Measurements from ENCODE around the gene TRIM72. TPM values are rescaled to one million over a fixed set of nuclear protein-coding genes. Genes with fewer than 3 reads are reported as not detected.
"Not testable (repeated sequence)": the region's sequence is repeated elsewhere in the genome, so short reads cannot be mapped to it uniquely, and the experiment has no call there.

Gene TRIM72
- total and polyA plus RNA-seq, 2 donors (not counting 3 experiments of a cell fraction or from before 2014, with no cell fraction given), result not detected

- intact Hi-C loops (cut with micrococcal nuclease); H3K27me3 ChIP-seq (ENCODE audit: control insufficient read depth in 2 of 2, insufficient read depth in 2 of 2, low read length in 2 of 2); H3K4me1 ChIP-seq (ENCODE audit: control insufficient read depth, extremely low read depth, insufficient read depth, low read length); FAIRE-seq; BruUV-seq (replicated peaks); dilution Hi-C loops (cut with MboI; ENCODE audit: extremely low pct_ligation_motif_present, low sequenced_read_pairs); H3K36me3 ChIP-seq (ENCODE audit: control insufficient read depth in 2 of 2, extremely low read depth in 1 of 2, insufficient read depth in 2 of 2, low read length in 2 of 2); H3K9me1 ChIP-seq (replicated peaks; ENCODE audit: control insufficient read depth, extremely low read depth, insufficient read depth, low read length); POLR2A ChIA-PET; H3K9me3 ChIP-seq (replicated peaks; ENCODE audit: control insufficient read depth, insufficient read depth, low read length); H2AFZ ChIP-seq (ENCODE audit: low read depth, low read length); DNase-seq (ENCODE audit: low read depth, low spot score); H3K79me2 ChIP-seq (ENCODE audit: control insufficient read depth, insufficient read depth, low read length); H3K9ac ChIP-seq (replicated peaks; ENCODE audit: extremely low read depth, insufficient read depth, low read length); H3K27ac ChIP-seq (ENCODE audit: insufficient read depth, low read depth, low read length); H3K4me2 ChIP-seq (ENCODE audit: insufficient read depth, low read length); H4K20me1 ChIP-seq (replicated peaks; ENCODE audit: control insufficient read depth, extremely low read depth, insufficient read depth, low read length); H3K4me3 ChIP-seq (replicated peaks in 1 of 3; ENCODE audit: insufficient read depth in 1 of 3, low read depth in 1 of 3, low read length in 3 of 3); CTCF ChIA-PET: not testable (repeated sequence)
These were observed 31.7 kb downstream of the TRIM72 start for GRCh38 chr16:31245598-31245997.

- Histone ChIP-seq H3K4me1 (ENCODE audit: control insufficient read depth, extremely low read depth, insufficient read depth, low read length) (no peaks in the 10 kb centered on the region), H3K9ac (replicated peaks; ENCODE audit: extremely low read depth, insufficient read depth, low read length) (no peak overlapping the region), H3K36me3 (ENCODE audit: control insufficient read depth in 2 of 2, extremely low read depth in 1 of 2, insufficient read depth in 2 of 2, low read length in 2 of 2) (no peaks in the 10 kb centered on the region), H2AFZ (ENCODE audit: low read depth, low read length) (no peak overlapping the region), H3K9me1 (replicated peaks; ENCODE audit: control insufficient read depth, extremely low read depth, insufficient read depth, low read length) (no peaks in the 10 kb centered on the region), H3K27ac (ENCODE audit: insufficient read depth, low read depth, low read length) (no peak overlapping the region), H3K79me2 (ENCODE audit: control insufficient read depth, insufficient read depth, low read length) (no peaks in the 10 kb centered on the region), H3K9me3 (replicated peaks; ENCODE audit: control insufficient read depth, insufficient read depth, low read length) (no peaks in the 10 kb centered on the region), H3K27me3 (ENCODE audit: control insufficient read depth in 2 of 2, insufficient read depth in 2 of 2, low read length in 2 of 2) (peaks cover 2 to 5% of the 10 kb centered on the region in 2 experiments), H3K4me3 (replicated peaks in 1 of 3; ENCODE audit: insufficient read depth in 1 of 3, low read depth in 1 of 3, low read length in 3 of 3) (no peak overlapping the region), H3K4me2 (ENCODE audit: insufficient read depth, low read length) (no peak overlapping the region), H4K20me1 (replicated peaks; ENCODE audit: control insufficient read depth, extremely low read depth, insufficient read depth, low read length) (no peaks in the 10 kb centered on the region)
- CTCF ChIA-PET, result interaction anchor here (0.9 kb wide), 1 partner anchor 9 kb away, joined by 3 read pairs; no protein-coding TSS in a partner anchor
- POLR2A ChIA-PET, result no interaction called here
- DNase-seq (ENCODE audit: low read depth, low spot score) (no peak), FAIRE-seq (no peak)
- intact Hi-C loops (cut with micrococcal nuclease) (no loop called here), dilution Hi-C loops (cut with MboI; ENCODE audit: extremely low pct_ligation_motif_present, low sequenced_read_pairs) (no loop called here)
- no TSS peak for BruUV-seq (replicated peaks)
- TF ChIP-seq MYC (IDR thresholded peaks at IDR 0.05; ENCODE audit: low read depth, low read length), result no peak
- TF ChIP-seq CTCF (IDR thresholded peaks at IDR 0.05; ENCODE audit: extremely low read depth in 1 of 2, insufficient read depth in 1 of 2, low read depth in 1 of 2, low read length in 2 of 2), result no peak
- TF ChIP-seq FOS (IDR thresholded peaks at IDR 0.05; ENCODE audit: borderline replicate concordance, insufficient read depth, low read length), result no peak
- TF ChIP-seq EZH2 (IDR thresholded peaks at IDR 0.05; ENCODE audit: borderline replicate concordance, low read depth, low read length, severe bottlenecking), result no peak
- TF ChIP-seq MAX (IDR thresholded peaks at IDR 0.05; ENCODE audit: insufficient read depth, insufficient read length), result no peak
- TF ChIP-seq GATA2 (IDR thresholded peaks at IDR 0.05; ENCODE audit: insufficient read depth, insufficient read length, low read depth, low read length), result no peak
- no peak for TF ChIP-seq POLR2A (IDR thresholded peaks at IDR 0.05; ENCODE audit: low read depth, low read length)
- no peak for TF ChIP-seq POLR2AphosphoS5 (IDR thresholded peaks at IDR 0.05; ENCODE audit: insufficient read depth, low read depth, low read length)
These were observed 32.4 kb downstream of the TRIM72 start for GRCh38 chr16:31246296-31246695.

Data from endothelial cell of umbilical vein (primary cell).